RWPE1 (cell line): ENCODE results near the gene ANKH.

Source experiments
- CTCF ChIA-PET: fragments of 350-600 bp; sonication (Branson Sonifier 250); formaldehyde crosslinking; extraction: SDS; loops from one replicate; lab custom pipeline; 2021; lab: Yijun Ruan, JAX
- POLR2A ChIA-PET: fragments of 400-600 bp; formaldehyde crosslinking; extraction: SDS; loops from one replicate; lab custom pipeline; 2020; ENCODE audit warnings: antibody characterized with exemption; ENCODE audit not compliant: low non-redundant PET; lab: Yijun Ruan, JAX
- DNase-seq: peaks from one replicate; pipeline ENCODE4 v3.0.0; 2012; ENCODE audit warnings: low spot score
- H3K27ac ChIP-seq: fragments of 450-650 bp; 2 replicates; pipeline ENCODE4 v1.5.1; 2017
- CTCF ChIP-seq: fragments of 450-650 bp; conservative IDR thresholded peaks from 2 replicates; pipeline ENCODE4 v1.5.1; 2017; ENCODE audit warnings: low read depth, mild to moderate bottlenecking

The ANKH gene

GRCh38 chr5:14727928-14728458, 143.6 kb downstream of the ANKH start:
- H3K27ac ChIP-seq: 0 out of 2 replicates have a peak overlapping the region, but pooled peaks have one; percentile 3
- ChIA-PET CTCF (interaction anchor here (0.6 to 3.7 kb wide), 16 partner anchors 18 to 894 kb away, joined by 3 to 29 read pairs (median 4); partner anchors contain the start of gene ANKH), POLR2A (no interaction called here)
- TF ChIP-seq CTCF: no peak
- DNase-seq: no peak

- DNase-seq: peak; percentile 70
- TF ChIP-seq CTCF: peak; percentile 98
- CTCF ChIA-PET: interaction anchor here (0.6 to 3.7 kb wide), 20 partner anchors 18 to 895 kb away, joined by 3 to 29 read pairs (median 4); partner anchors contain the start of gene ANKH
- H3K27ac ChIP-seq: no peak overlapping the region
- POLR2A ChIA-PET: no interaction called here
These were observed 144.1 kb downstream of the ANKH start for GRCh38 chr5:14727428-14727865.

GRCh38 chr5:14726066-14726838, 145.3 kb downstream of the ANKH start:
- CTCF ChIA-PET: interaction anchor here (0.5 to 3.7 kb wide), 11 partner anchors 15 to 440 kb away, joined by 3 to 29 read pairs (median 4); partner anchors contain the start of gene ANKH

GRCh38 chr5:14724633-14725032, 146.9 kb downstream of the ANKH start:
- DNase-seq: no peak
- ChIA-PET POLR2A (no interaction called here), CTCF (no interaction called here)
- H3K27ac ChIP-seq: no peak overlapping the region
- no peak for TF ChIP-seq CTCF

More at GRCh38 chr5:14726066-14726838, 145.3 kb downstream of the ANKH start:
- peak; percentile 69 for DNase-seq
- POLR2A ChIA-PET: no interaction called here
- no peak for TF ChIP-seq CTCF
- peak overlapping the region; percentile 29 for H3K27ac ChIP-seq

GRCh38 chr5:14723701-14724132, 147.9 kb downstream of the ANKH start:
- no peak for DNase-seq
- ChIA-PET CTCF (no interaction called here), POLR2A (interaction anchor here (0.7 kb wide), 1 partner anchor 10 kb away, joined by 3 read pairs; no protein-coding TSS in a partner anchor)
- TF ChIP-seq CTCF: no peak
- no peak overlapping the region for H3K27ac ChIP-seq

- TF ChIP-seq CTCF: no peak
- H3K27ac ChIP-seq: no peak overlapping the region
- ChIA-PET POLR2A (no interaction called here), CTCF (no interaction called here)
- DNase-seq: no peak
These were observed 148.7 kb downstream of the ANKH start for GRCh38 chr5:14722923-14723322.
